DMS153 (cell line): ENCODE results near the gene PACSIN1.

ENCODE experiments used
- DNase-seq: peaks from one replicate; lab custom pipeline; 2025; lab: John Stamatoyannopoulos, UW

The PACSIN1 gene

GRCh38 chr6:34581561-34581920 lies 115.7 kb downstream of the PACSIN1 start:
- no peak for DNase-seq

GRCh38 chr6:34583461-34583860 lies 117.6 kb downstream of the PACSIN1 start:
- DNase-seq: no peak

- DNase-seq: no peak
Measured at GRCh38 chr6:34583861-34584604, 118.2 kb downstream of the PACSIN1 start.

GRCh38 chr6:34584694-34585093 lies 118.8 kb downstream of the PACSIN1 start:
- DNase-seq: no peak
